ENCODE measurements around the gene ATF3. TPM values are rescaled to one million over a fixed set of nuclear protein-coding genes. Genes with fewer than 3 reads are reported as not detected.

The ATF3 gene
- total RNA-seq = 10 to 100 TPM; 21.6 to 21.8 TPM

- Mint-ChIP-seq H3K4me3 (peak within 1 kb of the TSS; percentile 95), H3K27me3 (peaks cover 39% of the 10 kb centered on the region), H3K36me3 (ENCODE audit: low read depth) (peaks cover 26% of the 10 kb centered on the region), H3K27ac (peak within 1 kb of the TSS; percentile 91), H3K4me1 (peaks cover 51% of the 10 kb centered on the region), H3K9me3 (no peaks in the 10 kb centered on the region)
- ChIA-PET CTCF (interaction anchor here (0.7 to 3.1 kb wide), 10 partner anchors 11 to 573 kb away, joined by 3 to 29 read pairs (median 6); partner anchors contain the start of genes DTL and INTS7), POLR2A (interaction anchor here (0.6 to 5.0 kb wide), 31 partner anchors 9 to 573 kb away, joined by 3 to 94 read pairs (median 3); partner anchors contain the start of genes DTL, FLVCR1, INTS7 and NSL1)
- peak; percentile 95 for DNase-seq
These were observed at the start of gene ATF3 for GRCh38 chr1:212608392-212608958. Gene ATF3, plus strand, starts transcription at chr1:212608761. Its CDS starts 6,261 bp downstream, at chr1:212615022.

DNA sequence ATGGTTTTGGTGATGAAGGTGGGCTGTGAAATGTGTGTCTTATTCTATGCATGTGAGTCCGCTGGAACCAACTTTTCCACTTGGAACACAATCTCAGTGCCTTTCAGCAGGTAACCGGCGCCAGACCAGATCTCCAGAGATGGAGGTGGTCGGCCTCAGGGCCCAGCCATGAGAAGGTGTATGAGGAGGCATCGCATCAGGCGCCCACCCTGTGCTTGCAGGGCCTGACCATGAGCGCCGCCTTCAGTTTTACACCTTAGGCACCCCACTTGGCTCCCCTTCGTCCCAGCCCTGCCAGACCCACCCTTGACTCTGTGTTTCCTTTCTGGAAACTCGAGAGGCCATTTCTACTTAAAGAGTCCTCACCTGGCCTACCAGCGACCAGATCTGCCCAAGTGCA, 48.6 kb upstream of the ATF3 start:
- DNase-seq = no peak
- H3K36me3 Mint-ChIP-seq (ENCODE audit: low read depth) = peaks cover 4% of the 10 kb centered on the region
- POLR2A ChIA-PET = interaction anchor here (1.7 to 2.7 kb wide), 4 partner anchors 7 to 232 kb away, joined by 4 to 36 read pairs (median 22); partner anchors contain the start of genes ATF3, NSL1 and TATDN3
- peaks cover 16% of the 10 kb centered on the region for H3K4me1 Mint-ChIP-seq
- peaks cover 6% of the 10 kb centered on the region for H3K9me3 Mint-ChIP-seq
- peak overlapping the region; percentile 35 for H3K27ac Mint-ChIP-seq
- CTCF ChIA-PET = no interaction called here
- H3K4me3 Mint-ChIP-seq = no peak overlapping the region
- peaks cover 29% of the 10 kb centered on the region for H3K27me3 Mint-ChIP-seq

DNA sequence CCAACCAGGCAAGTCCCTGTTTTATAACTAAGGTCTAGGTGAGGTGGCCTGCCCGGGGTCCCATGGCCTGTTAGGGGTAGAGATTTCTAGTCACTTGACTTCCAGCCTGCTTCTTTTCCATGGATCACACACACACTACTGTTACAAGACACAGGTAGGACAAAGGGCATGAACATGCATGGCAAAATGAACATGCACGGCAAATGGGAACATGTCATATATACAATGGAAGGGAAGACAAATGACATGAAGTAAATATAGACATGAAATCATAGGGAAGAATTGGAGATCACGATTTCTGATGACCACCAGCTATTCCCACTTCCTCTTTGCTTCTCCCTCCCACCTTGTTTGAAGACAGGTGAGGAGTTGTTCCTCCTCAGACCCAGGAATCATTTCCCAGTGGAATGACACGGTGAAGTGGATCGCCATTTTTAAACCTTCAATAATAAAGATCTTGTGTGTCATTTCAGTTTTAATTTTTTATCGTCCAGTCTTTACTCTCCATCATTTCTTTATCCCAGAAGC, 47.6 kb upstream of the ATF3 start:
- ChIA-PET CTCF (no interaction called here), POLR2A (no interaction called here)
- Mint-ChIP-seq H3K36me3 (ENCODE audit: low read depth) (peaks cover 4% of the 10 kb centered on the region), H3K27me3 (peaks cover 25% of the 10 kb centered on the region), H3K9me3 (peaks cover 6% of the 10 kb centered on the region), H3K4me3 (no peak overlapping the region), H3K4me1 (peaks cover 21% of the 10 kb centered on the region), H3K27ac (no peak overlapping the region)
- DNase-seq = no peak

GRCh38 chr1:212561501-212561931, 47.0 kb upstream of the ATF3 start:
- peaks cover 21% of the 10 kb centered on the region for H3K27me3 Mint-ChIP-seq
- H3K9me3 Mint-ChIP-seq = peaks cover 6% of the 10 kb centered on the region
- H3K4me3 Mint-ChIP-seq = no peak overlapping the region
- ChIA-PET CTCF (no interaction called here), POLR2A (no interaction called here)
- no peak overlapping the region for H3K27ac Mint-ChIP-seq
- no peak for DNase-seq
- H3K4me1 Mint-ChIP-seq = peaks cover 26% of the 10 kb centered on the region
- peaks cover 4% of the 10 kb centered on the region for H3K36me3 Mint-ChIP-seq (ENCODE audit: low read depth)

GRCh38 chr1:212562771-212563170, 45.8 kb upstream of the ATF3 start:
- ChIA-PET POLR2A (no interaction called here), CTCF (interaction anchor here (0.8 kb wide), 1 partner anchor 85 kb away, joined by 5 read pairs; no protein-coding TSS in a partner anchor)
- no peak overlapping the region for H3K27ac Mint-ChIP-seq

GRCh38 chr1:212565079-212565478, 43.5 kb upstream of the ATF3 start:
- Mint-ChIP-seq H3K27ac (no peak overlapping the region), H3K27me3 (peaks cover 15% of the 10 kb centered on the region), H3K36me3 (ENCODE audit: low read depth) (no peaks in the 10 kb centered on the region), H3K4me3 (no peak overlapping the region), H3K9me3 (peaks cover 4% of the 10 kb centered on the region), H3K4me1 (peaks cover 26% of the 10 kb centered on the region)
- ChIA-PET POLR2A (interaction anchor here (4.1 kb wide), 1 partner anchor 42 kb away, joined by 40 read pairs; the partner anchor contains the start of gene ATF3), CTCF (no interaction called here)
- DNase-seq = no peak

More at GRCh38 chr1:212562771-212563170, 45.8 kb upstream of the ATF3 start:
- Mint-ChIP-seq H3K36me3 (ENCODE audit: low read depth) (peaks cover 3% of the 10 kb centered on the region), H3K4me3 (no peak overlapping the region), H3K27me3 (peaks cover 9% of the 10 kb centered on the region), H3K4me1 (peaks cover 37% of the 10 kb centered on the region), H3K9me3 (peaks cover 4% of the 10 kb centered on the region)
- DNase-seq = no peak

- POLR2A ChIA-PET = interaction anchor here (1.4 to 4.1 kb wide), 5 partner anchors 7 to 49 kb away, joined by 4 to 40 read pairs (median 14); partner anchors contain the start of gene ATF3
These were observed 42.8 kb upstream of the ATF3 start for GRCh38 chr1:212565571-212566305.

GRCh38 chr1:212566522-212567479, 41.8 kb upstream of the ATF3 start:
- peaks cover 4% of the 10 kb centered on the region for H3K9me3 Mint-ChIP-seq
- H3K4me1 Mint-ChIP-seq = peaks cover 24% of the 10 kb centered on the region
- peak; percentile 64 for DNase-seq
- ChIA-PET POLR2A (interaction anchor here (0.7 to 4.1 kb wide), 14 partner anchors 8 to 484 kb away, joined by 3 to 40 read pairs (median 4); partner anchors contain the start of genes ATF3, PPP2R5A and RPS6KC1), CTCF (interaction anchor here (0.6 to 2.1 kb wide), 10 partner anchors 8 to 970 kb away, joined by 3 to 9 read pairs (median 3); partner anchors contain the start of genes ATF3, DTL and INTS7)
- peak overlapping the region; percentile 86 for H3K27ac Mint-ChIP-seq
- H3K36me3 Mint-ChIP-seq (ENCODE audit: low read depth) = no peaks in the 10 kb centered on the region
- peaks cover 18% of the 10 kb centered on the region for H3K27me3 Mint-ChIP-seq
- peak overlapping the region; percentile 80 for H3K4me3 Mint-ChIP-seq

More at GRCh38 chr1:212565571-212566305, 42.8 kb upstream of the ATF3 start:
- no peak for DNase-seq
- CTCF ChIA-PET = interaction anchor here (1.1 to 2.1 kb wide), 3 partner anchors 8 to 89 kb away, joined by 3 to 9 read pairs (median 5); partner anchors contain the start of gene ATF3
- H3K4me1 Mint-ChIP-seq = peaks cover 24% of the 10 kb centered on the region
- H3K27me3 Mint-ChIP-seq = peaks cover 18% of the 10 kb centered on the region
- peak overlapping the region; percentile 80 for H3K4me3 Mint-ChIP-seq
- H3K36me3 Mint-ChIP-seq (ENCODE audit: low read depth) = no peaks in the 10 kb centered on the region
- H3K9me3 Mint-ChIP-seq = peaks cover 4% of the 10 kb centered on the region
- H3K27ac Mint-ChIP-seq = peak overlapping the region; percentile 86

- Mint-ChIP-seq H3K9me3 (peaks cover 4% of the 10 kb centered on the region), H3K27ac (no peak overlapping the region), H3K4me1 (peaks cover 24% of the 10 kb centered on the region), H3K4me3 (no peak overlapping the region), H3K27me3 (peaks cover 21% of the 10 kb centered on the region), H3K36me3 (ENCODE audit: low read depth) (no peaks in the 10 kb centered on the region)
- ChIA-PET POLR2A (interaction anchor here (0.9 to 4.1 kb wide), 11 partner anchors 9 to 483 kb away, joined by 3 to 40 read pairs (median 4); partner anchors contain the start of genes ATF3 and RPS6KC1), CTCF (interaction anchor here (0.8 to 2.1 kb wide), 8 partner anchors 9 to 532 kb away, joined by 3 to 9 read pairs (median 4); partner anchors contain the start of genes ATF3, DTL and INTS7)
- no peak for DNase-seq
These were observed 40.9 kb upstream of the ATF3 start for GRCh38 chr1:212567638-212568037.

GRCh38 chr1:212568978-212569537, 39.5 kb upstream of the ATF3 start:
- Mint-ChIP-seq H3K9me3 (no peaks in the 10 kb centered on the region), H3K4me3 (no peak overlapping the region), H3K36me3 (ENCODE audit: low read depth) (no peaks in the 10 kb centered on the region), H3K27me3 (peaks cover 16% of the 10 kb centered on the region), H3K27ac (no peak overlapping the region), H3K4me1 (peaks cover 24% of the 10 kb centered on the region)
- ChIA-PET CTCF (interaction anchor here (0.8 kb wide), 1 partner anchor 433 kb away, joined by 3 read pairs; no protein-coding TSS in a partner anchor), POLR2A (no interaction called here)
- no peak for DNase-seq

DNA sequence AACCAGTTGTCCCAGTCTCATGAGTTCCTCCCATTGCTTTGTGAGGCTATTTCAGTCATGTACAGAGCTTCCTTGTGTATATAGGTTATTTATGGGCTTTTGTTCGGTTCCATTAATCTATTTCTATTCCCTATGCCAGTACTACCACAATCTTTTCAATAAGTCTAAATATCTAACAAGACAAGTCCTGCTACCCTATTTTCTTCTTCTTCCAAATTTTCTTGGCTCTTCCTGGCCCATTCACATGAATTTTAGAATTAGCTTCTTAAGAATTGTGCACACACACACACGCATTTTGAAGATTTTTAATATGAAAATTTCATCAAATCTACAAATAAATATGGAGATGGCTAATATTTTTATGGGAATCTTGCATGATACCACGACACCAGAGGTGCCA, 33.8 kb upstream of the ATF3 start:
- DNase-seq = no peak
- Mint-ChIP-seq H3K4me3 (no peak overlapping the region), H3K27me3 (peaks cover 29% of the 10 kb centered on the region), H3K36me3 (ENCODE audit: low read depth) (no peaks in the 10 kb centered on the region), H3K27ac (no peak overlapping the region), H3K4me1 (no peaks in the 10 kb centered on the region), H3K9me3 (no peaks in the 10 kb centered on the region)
- POLR2A ChIA-PET = no interaction called here
- CTCF ChIA-PET = no interaction called here

DNA sequence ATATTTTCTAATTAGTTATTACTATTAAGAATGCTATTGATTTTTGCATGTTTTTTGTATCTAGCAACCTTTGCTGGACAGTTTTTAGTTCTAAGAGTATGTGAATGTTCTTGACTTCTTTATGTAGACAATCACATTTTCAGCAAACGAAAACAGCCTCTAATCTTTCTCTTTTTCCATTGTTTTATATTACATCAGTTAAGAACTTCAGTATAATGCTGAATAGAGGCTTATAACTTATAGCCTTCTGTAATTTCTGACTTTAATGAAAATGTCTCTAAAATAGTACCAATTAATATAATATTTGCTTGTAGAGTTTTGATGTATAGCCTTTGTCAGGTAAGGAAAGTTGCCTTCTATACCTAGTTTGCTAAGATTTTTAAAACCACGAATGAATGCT, 33.2 kb upstream of the ATF3 start:
- no peak for DNase-seq
- peaks cover 3% of the 10 kb centered on the region for H3K4me1 Mint-ChIP-seq
- H3K9me3 Mint-ChIP-seq = no peaks in the 10 kb centered on the region
- no peak overlapping the region for H3K4me3 Mint-ChIP-seq
- no peaks in the 10 kb centered on the region for H3K36me3 Mint-ChIP-seq (ENCODE audit: low read depth)
- CTCF ChIA-PET = no interaction called here
- peaks cover 29% of the 10 kb centered on the region for H3K27me3 Mint-ChIP-seq
- H3K27ac Mint-ChIP-seq = no peak overlapping the region
- POLR2A ChIA-PET = no interaction called here

Data from activated CD4-positive, alpha-beta memory T cell treated with anti-CD3 and anti-CD28 coated beads, Interleukin-2, amount 10 ng/mL, durations not matched to agents 7 days and 5 days (primary cell).